Hematopoietic multipotent progenitor cell treated with erythropoietin and hydrocortisone succinate and interleukin-3 and kit ligand, for 15 days (in vitro differentiated cells): Measurements from ENCODE around the gene COL15A1.

ENCODE experiments used
- DNase-seq: peaks from one replicate; pipeline ENCODE4 v3.0.0-alpha.2; 2015; ENCODE audit warnings: low spot score

The COL15A1 gene

GRCh38 chr9:99037769-99038483 lies 94.2 kb downstream of the COL15A1 start:
- DNase-seq: no peak

DNA sequence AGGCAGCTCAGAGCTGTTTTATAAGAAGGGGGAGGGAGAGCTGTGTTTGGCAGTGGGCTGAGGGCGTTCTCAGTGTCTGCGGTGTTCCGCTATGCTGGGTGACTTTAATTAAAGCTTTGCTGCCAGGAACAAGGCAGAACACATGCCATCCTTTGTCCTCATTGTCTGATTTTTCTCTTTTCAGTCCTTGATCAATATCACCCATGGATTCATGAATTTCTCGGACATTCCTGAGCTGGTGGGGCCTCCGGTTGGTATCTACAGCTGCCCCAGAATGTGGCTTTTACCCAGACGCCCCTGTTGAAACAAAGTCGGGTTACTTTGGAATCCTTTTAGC lies 94.7 kb downstream of the COL15A1 start:
- DNase-seq: no peak

DNA sequence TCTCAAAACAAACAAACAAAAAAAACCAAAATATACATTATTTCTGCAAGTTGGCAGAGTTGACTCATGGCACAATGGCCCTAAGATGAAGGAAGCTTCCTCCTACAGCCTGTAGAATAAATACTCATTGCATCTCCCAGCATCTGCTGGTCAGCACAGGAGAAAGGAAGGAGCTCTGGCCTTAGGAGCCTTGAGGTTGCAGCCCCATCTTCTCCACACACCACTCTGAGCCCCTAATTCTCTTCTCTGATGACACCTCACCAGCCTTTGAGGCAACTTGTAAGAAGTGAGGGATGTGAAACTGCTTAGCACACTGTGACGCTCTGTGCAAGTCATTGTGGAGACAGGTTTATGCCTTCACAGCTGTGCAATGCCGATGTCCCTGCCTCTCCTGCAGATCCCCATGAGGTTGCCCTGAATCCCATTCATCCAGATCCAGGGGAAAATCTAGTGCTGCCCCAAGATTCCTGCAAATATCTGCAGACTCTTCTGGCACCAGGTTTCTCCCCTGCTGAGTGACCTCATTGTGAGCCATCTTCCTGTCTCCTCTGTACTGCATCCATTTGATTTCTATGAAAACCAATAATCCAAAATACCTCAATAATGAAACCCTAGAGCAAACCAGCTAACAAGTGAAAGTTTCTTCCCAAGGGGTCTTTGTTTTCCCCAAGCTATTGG lies 95.9 kb downstream of the COL15A1 start:
- no peak for DNase-seq

- DNase-seq: no peak
Measured at GRCh38 chr9:99040251-99040900, 96.7 kb downstream of the COL15A1 start.

- DNase-seq: no peak
Measured at GRCh38 chr9:99040911-99041582, 97.3 kb downstream of the COL15A1 start.

- DNase-seq: no peak
Measured at GRCh38 chr9:99041618-99042017, 97.9 kb downstream of the COL15A1 start.

- no peak for DNase-seq
Measured at GRCh38 chr9:99042620-99043019, 98.9 kb downstream of the COL15A1 start.

DNA sequence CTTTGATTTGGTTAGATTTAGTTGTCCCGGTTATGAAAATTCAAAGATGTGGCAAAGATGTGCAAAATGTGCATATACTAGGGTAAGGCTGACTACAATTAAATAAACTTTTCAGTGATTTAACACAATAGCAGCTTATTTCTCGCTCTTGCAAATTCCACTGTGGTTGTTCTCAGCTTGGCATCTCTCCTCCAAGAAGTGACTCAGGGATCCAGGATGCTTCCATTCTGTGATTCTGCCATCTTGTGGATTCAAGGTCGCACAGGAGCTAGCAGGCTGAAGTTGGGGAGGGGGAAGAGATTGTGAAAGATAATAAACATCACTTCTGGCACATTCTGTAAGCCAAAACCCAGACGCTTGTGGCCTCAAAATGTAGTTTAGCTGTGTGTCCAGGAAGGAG lies 101.1 kb downstream of the COL15A1 start:
- DNase-seq: no peak

- DNase-seq: no peak
Measured at GRCh38 chr9:99046068-99046467, 102.4 kb downstream of the COL15A1 start.

- no peak for DNase-seq
Measured at GRCh38 chr9:99046542-99047071, 102.9 kb downstream of the COL15A1 start.

- no peak for DNase-seq
Measured at GRCh38 chr9:99049228-99049627, 105.5 kb downstream of the COL15A1 start.

DNA sequence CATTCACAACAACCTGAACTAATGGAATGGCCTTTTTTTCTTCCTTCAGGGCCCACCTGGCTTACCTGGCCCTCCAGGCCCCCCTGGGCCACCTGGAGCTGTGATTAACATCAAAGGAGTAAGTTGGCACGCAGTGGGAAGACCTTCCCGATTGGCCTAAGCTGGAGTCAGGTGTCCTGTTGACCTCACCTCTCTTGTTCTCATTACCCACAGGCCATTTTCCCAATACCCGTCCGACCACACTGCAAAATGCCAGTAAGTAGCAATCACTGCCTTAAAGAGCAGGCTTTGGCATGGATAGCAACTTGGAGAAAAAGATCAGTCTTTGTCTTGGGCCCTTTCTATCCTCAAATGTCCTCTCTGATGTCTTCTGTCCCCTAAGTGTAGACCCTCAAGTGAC lies 105.9 kb downstream of the COL15A1 start:
- DNase-seq: no peak

GRCh38 chr9:99050292-99050911 lies 106.7 kb downstream of the COL15A1 start:
- DNase-seq: no peak

- no peak for DNase-seq
Measured at GRCh38 chr9:99050924-99051323, 107.2 kb downstream of the COL15A1 start.

DNA sequence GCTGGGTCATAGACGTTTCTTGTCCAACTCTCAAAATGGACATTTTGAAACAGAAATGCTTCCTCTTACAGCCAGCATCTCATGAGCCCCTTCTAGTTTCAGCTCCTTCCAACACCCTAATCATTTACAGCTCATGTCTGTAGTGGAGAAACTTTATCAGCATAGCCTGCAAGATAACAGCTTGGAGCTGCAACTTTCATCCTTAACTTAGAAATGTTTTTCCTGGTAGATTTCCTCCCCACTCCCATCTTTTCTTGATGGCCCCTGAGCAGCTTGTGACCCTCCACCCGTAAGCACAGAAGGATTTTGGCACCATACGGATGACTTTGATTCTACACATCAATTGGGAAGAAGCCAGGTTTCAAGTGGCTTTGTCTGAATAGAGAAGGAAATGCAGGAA lies 107.7 kb downstream of the COL15A1 start:
- DNase-seq: no peak

GRCh38 chr9:99051851-99052250 lies 108.1 kb downstream of the COL15A1 start:
- no peak for DNase-seq

DNA sequence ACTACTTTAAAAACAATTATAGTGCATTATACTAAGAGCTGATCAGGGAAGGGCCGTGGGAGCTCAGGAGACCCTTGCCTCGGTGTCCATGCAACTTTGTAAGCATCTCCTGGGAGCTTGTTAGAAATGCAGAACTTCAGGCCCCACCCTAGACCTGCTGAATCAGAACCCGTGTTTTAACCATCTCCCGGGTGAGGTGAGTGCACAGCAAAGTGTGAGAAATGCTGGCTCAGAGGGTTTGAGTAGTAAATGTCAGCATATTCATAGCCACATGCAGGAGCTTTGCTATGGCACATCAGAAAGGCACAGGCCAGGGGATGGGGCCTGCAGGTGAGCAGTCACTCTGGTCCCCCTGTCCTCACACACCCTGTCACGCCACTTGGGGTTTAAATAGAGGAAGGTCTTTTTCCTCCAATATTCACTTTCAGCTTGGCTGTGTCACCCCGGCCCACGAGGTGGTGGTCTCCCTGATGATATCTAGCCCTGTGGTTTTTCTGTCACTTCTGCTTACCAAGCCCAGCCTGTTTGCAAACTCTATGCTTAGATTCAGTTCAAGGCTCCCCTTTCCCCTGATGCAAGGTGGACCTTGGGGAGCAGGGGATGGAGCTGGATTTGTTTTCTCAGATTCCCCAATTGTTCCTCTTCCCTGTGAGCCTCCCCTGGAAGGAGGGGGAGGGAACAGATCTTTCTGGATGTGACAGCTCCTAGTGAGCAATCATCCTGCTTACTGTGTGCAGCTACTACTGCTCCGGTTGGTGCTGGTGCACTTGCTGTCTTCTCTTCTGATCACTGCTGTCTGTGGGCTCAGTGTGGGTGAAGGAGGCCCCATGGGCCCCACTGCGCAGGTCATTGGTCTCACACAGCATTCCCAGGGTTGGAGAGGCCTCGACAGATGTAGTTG lies 109.4 kb downstream of the COL15A1 start:
- DNase-seq: no peak

DNA sequence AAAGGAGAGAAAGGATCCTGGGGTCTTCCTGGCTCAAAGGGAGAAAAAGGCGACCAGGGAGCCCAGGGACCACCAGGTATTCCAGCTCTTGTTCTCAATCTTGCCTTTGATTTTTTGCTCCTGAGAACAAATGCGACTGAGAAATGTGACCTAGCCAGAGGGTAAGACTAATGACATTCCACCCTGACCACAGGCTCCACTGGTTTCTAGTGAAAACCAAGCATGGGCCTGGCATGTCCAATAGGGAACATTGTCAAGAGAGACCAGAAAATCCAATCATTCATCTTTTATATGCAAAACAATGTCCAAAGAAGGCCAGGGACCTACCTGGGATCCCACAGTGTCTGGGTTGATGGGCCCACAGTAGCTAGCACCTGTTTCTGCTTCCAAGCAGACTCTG lies 110.9 kb downstream of the COL15A1 start:
- no peak for DNase-seq

- DNase-seq: no peak
Measured at GRCh38 chr9:99055384-99055783, 111.7 kb downstream of the COL15A1 start.

- no peak for DNase-seq
Measured at GRCh38 chr9:99056186-99056585, 112.5 kb downstream of the COL15A1 start.
